HepG2 (cell line): ENCODE results near the gene CDCP2. TPM values are rescaled to one million over a fixed set of nuclear protein-coding genes. Genes with fewer than 3 reads are reported as not detected.

ENCODE experiments used
- ATAC-seq: fragments of 200-7000 bp; cut with Tn5 transposase; 3 replicates; pipeline ENCODE4 v1.9.1; 2020; ENCODE audit warnings: mild to moderate bottlenecking, moderate library complexity
- BruUV-seq: library from RNA; stranded (reverse); fragments of 400-500 nt; replicated peaks from 2 replicates; lab custom pipeline; 2021; lab: Mats Ljungman, UMichigan
- CTCF ChIA-PET: fragments of 300-600 bp; formaldehyde crosslinking; extraction: SDS; loops from one replicate; lab custom pipeline; 2021; ENCODE audit warnings: low total read pairs, inconsistent platforms, low intra/inter-chr PET ratio; lab: Yijun Ruan, JAX
- POLR2A ChIA-PET: fragments of 350-600 bp; sonication (Branson Sonifier 250); formaldehyde crosslinking; loops from one replicate; lab custom pipeline; 2020; ENCODE audit warnings: antibody characterized with exemption, inconsistent platforms; lab: Yijun Ruan, JAX
- DNase-seq: peaks from one replicate; pipeline ENCODE4 v3.0.0-alpha.2; 2015; ENCODE audit warnings: low spot score
- FAIRE-seq: peaks from 3 replicates; lab custom pipeline; 2011; peaks lifted over from hg19 to GRCh38; lab: Jason Lieb, UNC
- H2AFZ ChIP-seq: one replicate; pipeline ENCODE4 v1.6.1; 2011; ENCODE audit warnings: low read length, inconsistent platforms
- H3K27ac ChIP-seq: fragments of 300-600 bp; 3 replicates; pipeline ENCODE4 v1.8.0; 2011; ENCODE audit warnings: mixed run types, mild to moderate bottlenecking, mixed read lengths, low read length, inconsistent platforms; ENCODE audit not compliant: insufficient read depth; ENCODE audit errors: extremely low read length
- H3K27me3 ChIP-seq, 2 experiments: fragments of 200-600 bp in 1 of 2; 2 replicates in 1 of 2; 3 replicates in 1 of 2; pipeline versions ENCODE4 v1.6.0 to v1.8.0; 2011; ENCODE audit warnings: low read length in 2 of 2, mild to moderate bottlenecking in 2 of 2, moderate library complexity in 2 of 2, inconsistent platforms in 1 of 2; ENCODE audit not compliant: insufficient read depth in 2 of 2, control insufficient read depth in 1 of 2
- H3K36me3 ChIP-seq, 2 experiments: fragments of 200-600 bp in 1 of 2; replicated peaks in 1 of 2; 2 replicates in 1 of 2; 3 replicates in 1 of 2; pipeline versions ENCODE4 v1.5.1 to v1.8.0; 2011; ENCODE audit warnings: low read length in 2 of 2, inconsistent platforms in 1 of 2; ENCODE audit not compliant: insufficient read depth in 2 of 2, control insufficient read depth in 1 of 2
- H3K4me1 ChIP-seq: 2 replicates; pipeline ENCODE4 v1.5.1; 2012; ENCODE audit warnings: low read length, inconsistent platforms; ENCODE audit not compliant: insufficient read depth
- H3K4me2 ChIP-seq: 2 replicates; pipeline ENCODE4 v1.6.0; 2011; ENCODE audit warnings: low read depth, low read length, inconsistent platforms
- H3K4me3 ChIP-seq, 3 experiments: fragments of 200-600 bp in 1 of 3; sonication (generic), shearing (Covaris generic) in 1 of 3; replicated peaks in 1 of 3; 2 replicates each; pipeline ENCODE4 v1.5.1; 2011 to 2016; ENCODE audit warnings: low read length in 3 of 3, inconsistent platforms in 2 of 3, low read depth in 2 of 3, mild to moderate bottlenecking in 2 of 3, control low read depth in 1 of 3, mixed read lengths in 1 of 3; ENCODE audit not compliant: insufficient read depth in 1 of 3
- H3K79me2 ChIP-seq: one replicate; pipeline ENCODE4 v1.6.1; 2011; ENCODE audit warnings: low read length, inconsistent platforms; ENCODE audit not compliant: insufficient read depth
- H3K9ac ChIP-seq: 2 replicates; pipeline ENCODE4 v1.6.0; 2011; ENCODE audit warnings: mild to moderate bottlenecking, low read depth, low read length, inconsistent platforms; ENCODE audit not compliant: insufficient read depth
- H3K9me3 ChIP-seq: 2 replicates; pipeline ENCODE4 v1.5.1; 2012; ENCODE audit warnings: mild to moderate bottlenecking, low read length
- H4K20me1 ChIP-seq: 2 replicates; pipeline ENCODE4 v1.6.0; 2011; ENCODE audit warnings: inconsistent platforms, mild to moderate bottlenecking, low read length, moderate library complexity; ENCODE audit not compliant: insufficient read depth
- FOXA1 ChIP-seq, 2 experiments: fragments of 450-650 bp in 1 of 2; sonication (generic) in 1 of 2; formaldehyde crosslinking in 1 of 2; IDR thresholded peaks; 2 replicates each; pipeline versions ENCODE4 v1.4.0 to v1.6.1; 2016 to 2020; ENCODE audit warnings: missing genetic modification reagents in 1 of 2
- KAT2B ChIP-seq: fragments of 150-350 bp; IDR thresholded peaks from 2 replicates; pipeline ENCODE4 v1.6.1; 2014; ENCODE audit warnings: low read depth, low read length, borderline replicate concordance
- MAZ ChIP-seq, 2 experiments: sonication (generic) in 1 of 2; formaldehyde crosslinking in 1 of 2; IDR thresholded peaks; 2 replicates each; pipeline versions ENCODE4 v1.5.0 to v1.6.1; 2012 to 2020; ENCODE audit warnings: low read depth in 2 of 2, mild to moderate bottlenecking in 2 of 2, borderline replicate concordance in 1 of 2, improper control_type of control experiment in 1 of 2, low read length in 1 of 2, missing genetic modification reagents in 1 of 2, moderate library complexity in 1 of 2
- MEF2D ChIP-seq: sonication (generic); formaldehyde crosslinking; IDR thresholded peaks from 2 replicates; pipeline ENCODE4 v1.5.1; 2020; ENCODE audit warnings: mild to moderate bottlenecking, missing genetic modification reagents
- MLLT10 ChIP-seq: sonication (generic); formaldehyde crosslinking; IDR thresholded peaks from 2 replicates; pipeline ENCODE4 v1.4.0; 2020; ENCODE audit warnings: missing genetic modification reagents
- NR2F2 ChIP-seq: IDR thresholded peaks from 2 replicates; pipeline ENCODE4 v1.6.1; 2012; ENCODE audit warnings: low read depth, inconsistent platforms, borderline replicate concordance
- SCMH1 ChIP-seq: sonication (generic); formaldehyde crosslinking; IDR thresholded peaks from 2 replicates; pipeline ENCODE4 v1.9.0; 2021; ENCODE audit warnings: missing genetic modification reagents, mild to moderate bottlenecking, borderline replicate concordance
- SRSF9 ChIP-seq: fragments of 200-400 bp; formaldehyde crosslinking; IDR thresholded peaks from 2 replicates; pipeline ENCODE4 v1.6.1; 2018; ENCODE audit warnings: borderline replicate concordance, mild to moderate bottlenecking, low read depth, low read length; ENCODE audit not compliant: insufficient read depth, poor library complexity, severe bottlenecking
- TBX2 ChIP-seq: sonication (generic); formaldehyde crosslinking; IDR thresholded peaks from 2 replicates; pipeline ENCODE4 v1.5.0; 2020; ENCODE audit warnings: missing genetic modification reagents, mild to moderate bottlenecking, borderline replicate concordance
- ZNF138 ChIP-seq: sonication (generic); formaldehyde crosslinking; IDR thresholded peaks from 2 replicates; pipeline ENCODE4 v1.5.0; 2020; ENCODE audit warnings: mild to moderate bottlenecking, low read depth, missing genetic modification reagents
- ZNF264 ChIP-seq: sonication (generic); formaldehyde crosslinking; IDR thresholded peaks from 2 replicates; pipeline ENCODE4 v1.4.0; 2020; ENCODE audit warnings: missing genetic modification reagents
- ZNF3 ChIP-seq: IDR thresholded peaks from 2 replicates; pipeline ENCODE4 v1.7.0; 2017; ENCODE audit warnings: inconsistent platforms
- ZNF33B ChIP-seq: sonication (generic); formaldehyde crosslinking; IDR thresholded peaks from 2 replicates; pipeline ENCODE4 v1.5.1; 2020; ENCODE audit warnings: mild to moderate bottlenecking, missing genetic modification reagents
- ZNF354B ChIP-seq: sonication (generic); formaldehyde crosslinking; IDR thresholded peaks from 2 replicates; pipeline ENCODE4 v1.8.0; 2022; ENCODE audit warnings: mild to moderate bottlenecking, missing genetic modification reagents
- ZNF446 ChIP-seq: sonication (generic); formaldehyde crosslinking; IDR thresholded peaks from 2 replicates; pipeline ENCODE4 v1.5.0; 2020; ENCODE audit warnings: mild to moderate bottlenecking, missing genetic modification reagents
- ZSCAN31 ChIP-seq: sonication (generic); formaldehyde crosslinking; IDR thresholded peaks from 2 replicates; pipeline ENCODE4 v1.5.0; 2020; ENCODE audit warnings: low read depth, mild to moderate bottlenecking, missing genetic modification reagents
- WGBS: methylation state at CpG from one replicate; pipeline ENCODE4 v1.1.6; 2017; ENCODE audit warnings: low lambda C conversion rate; 5-methylcytosine and 5-hydroxymethylcytosine counted together
- in situ Hi-C: cut with HindIII; loops from 2 replicates; pipeline ENCODE4 v1.10.0; 2017; ENCODE audit warnings: low pct_unique_long_range_greater_than_20kb; ENCODE audit not compliant: extremely low pct_ligation_motif_present
- intact Hi-C: fragments of 100-400 bp; cut with micrococcal nuclease; formaldehyde crosslinking; loops from one replicate; pipeline ENCODE4 v1.10.0; 2022; ENCODE audit not compliant: unreplicated experiment
- polyA plus RNA-seq, 8 experiments: library from polyadenylated mRNA; depleted of rRNA in 3 of 8; stranded (reverse) in 7 of 8; unstranded in 1 of 8; fragments of >200 nt; fragmentation: Illumina TruSeq in 4 of 8; extraction: Trizol in 4 of 8; gene quantifications; 2 replicates each; pipeline versions ENCODE4 v1.2.1 to v1.2.3, GENCODE V29; 2011 to 2016; ENCODE audit warnings: low read depth in 4 of 8, missing spikeins in 1 of 8, mixed read lengths in 1 of 8; ENCODE audit not compliant: insufficient read depth in 1 of 8
- total RNA-seq, 5 experiments: library from RNA; depleted of rRNA; stranded (reverse); fragments of >200 nt; fragmentation: Illumina TruSeq; extraction: Trizol; gene quantifications; 2 replicates each; pipeline ENCODE4 v1.2.3, GENCODE V29; 2016; ENCODE audit warnings: low read depth in 1 of 5
- TF ChIP-seq, protein P1 (sequence below): sonication (generic); formaldehyde crosslinking; IDR thresholded peaks from 2 replicates; pipeline ENCODE4 v1.5.1; 2020; ENCODE audit warnings: mild to moderate bottlenecking, missing genetic modification reagents, moderate library complexity

CDCP2 gene
- total and polyA plus RNA-seq, 2 of the 13 experiments (the other 11 are each of a cell fraction or from before 2014, with no cell fraction given) = not detected

DNA sequence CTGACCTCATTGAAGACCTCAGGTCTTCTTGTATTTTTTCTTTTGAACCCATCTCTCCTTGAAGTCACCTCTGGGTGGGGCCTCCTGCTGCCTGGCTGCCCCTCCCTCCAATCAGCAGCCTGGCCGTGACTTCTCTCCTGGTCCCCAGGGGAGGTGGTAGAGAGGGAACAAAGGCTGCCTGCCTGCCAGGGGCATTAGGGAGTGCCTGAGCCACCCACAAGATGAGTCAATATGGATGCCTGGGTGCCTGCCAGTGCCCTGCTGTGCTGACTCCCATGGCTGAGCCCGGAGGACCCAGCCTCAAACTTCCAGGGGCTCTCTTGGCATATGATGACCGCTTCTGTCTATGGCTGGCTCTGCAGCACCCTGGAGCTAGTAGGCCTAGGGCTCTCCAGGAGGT, 5.3 kb upstream of the CDCP2 start:
- H2AFZ ChIP-seq = no peak overlapping the region

More for the DNA sequence above, 5.3 kb upstream of the CDCP2 start:
- Histone ChIP-seq H3K27me3 (no peaks in the 10 kb centered on the region; a peak in 2 of 5 replicates), H3K27ac (no peak overlapping the region), H3K4me2 (no peak overlapping the region), H3K79me2 (no peaks in the 10 kb centered on the region), H3K4me3 (no peak overlapping the region), H3K36me3 (no peaks in the 10 kb centered on the region), H4K20me1 (no peaks in the 10 kb centered on the region), H3K4me1 (peaks cover 30% of the 10 kb centered on the region), H3K9me3 (no peaks in the 10 kb centered on the region), H3K9ac (no peak overlapping the region)
- POLR2A ChIA-PET = no interaction called here
- no peak for ATAC-seq
- no peak for FAIRE-seq
- BruUV-seq = no TSS peak
- in situ Hi-C loops (no loop called here), intact Hi-C loops (no loop called here)
- DNase-seq = no peak
- WGBS = 0% methylated on average over 1 of the region's 3 CpGs
- CTCF ChIA-PET = no interaction called here
- TF ChIP-seq ZSCAN31 (CRISPR knock-in tag) (no peak), MLLT10 (no peak), ZNF33B (CRISPR knock-in tag) (no peak), TBX2 (CRISPR knock-in tag) (no peak), ZNF354B (CRISPR knock-in tag) (no peak), NR2F2 (no peak), ZNF3 (CRISPR knock-in tag) (no peak), FOXA1 (IDR thresholded peaks at IDR 0.05) (no peak), FOXA1 (CRISPR knock-in tag; IDR thresholded peaks at IDR 0.05) (no peak), SCMH1 (CRISPR knock-in tag) (no peak), MEF2D (CRISPR knock-in tag) (no peak), KAT2B (no peak), MAZ (IDR thresholded peaks at IDR 0.05; ENCODE audit: borderline replicate concordance, low read depth, low read length) (no peak), MAZ (CRISPR knock-in tag; IDR thresholded peaks at IDR 0.05; ENCODE audit: low read depth) (no peak), ZNF264 (no peak), ZNF138 (no peak), ZNF446 (CRISPR knock-in tag) (no peak), SRSF9 (no peak)
- TF ChIP-seq, protein P1, sequence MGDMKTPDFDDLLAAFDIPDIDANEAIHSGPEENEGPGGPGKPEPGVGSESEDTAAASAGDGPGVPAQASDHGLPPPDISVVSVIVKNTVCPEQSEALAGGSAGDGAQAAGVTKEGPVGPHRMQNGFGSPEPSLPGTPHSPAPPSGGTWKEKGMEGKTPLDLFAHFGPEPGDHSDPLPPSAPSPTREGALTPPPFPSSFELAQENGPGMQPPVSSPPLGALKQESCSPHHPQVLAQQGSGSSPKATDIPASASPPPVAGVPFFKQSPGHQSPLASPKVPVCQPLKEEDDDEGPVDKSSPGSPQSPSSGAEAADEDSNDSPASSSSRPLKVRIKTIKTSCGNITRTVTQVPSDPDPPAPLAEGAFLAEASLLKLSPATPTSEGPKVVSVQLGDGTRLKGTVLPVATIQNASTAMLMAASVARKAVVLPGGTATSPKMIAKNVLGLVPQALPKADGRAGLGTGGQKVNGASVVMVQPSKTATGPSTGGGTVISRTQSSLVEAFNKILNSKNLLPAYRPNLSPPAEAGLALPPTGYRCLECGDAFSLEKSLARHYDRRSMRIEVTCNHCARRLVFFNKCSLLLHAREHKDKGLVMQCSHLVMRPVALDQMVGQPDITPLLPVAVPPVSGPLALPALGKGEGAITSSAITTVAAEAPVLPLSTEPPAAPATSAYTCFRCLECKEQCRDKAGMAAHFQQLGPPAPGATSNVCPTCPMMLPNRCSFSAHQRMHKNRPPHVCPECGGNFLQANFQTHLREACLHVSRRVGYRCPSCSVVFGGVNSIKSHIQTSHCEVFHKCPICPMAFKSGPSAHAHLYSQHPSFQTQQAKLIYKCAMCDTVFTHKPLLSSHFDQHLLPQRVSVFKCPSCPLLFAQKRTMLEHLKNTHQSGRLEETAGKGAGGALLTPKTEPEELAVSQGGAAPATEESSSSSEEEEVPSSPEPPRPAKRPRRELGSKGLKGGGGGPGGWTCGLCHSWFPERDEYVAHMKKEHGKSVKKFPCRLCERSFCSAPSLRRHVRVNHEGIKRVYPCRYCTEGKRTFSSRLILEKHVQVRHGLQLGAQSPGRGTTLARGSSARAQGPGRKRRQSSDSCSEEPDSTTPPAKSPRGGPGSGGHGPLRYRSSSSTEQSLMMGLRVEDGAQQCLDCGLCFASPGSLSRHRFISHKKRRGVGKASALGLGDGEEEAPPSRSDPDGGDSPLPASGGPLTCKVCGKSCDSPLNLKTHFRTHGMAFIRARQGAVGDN (CRISPR knock-in tag) = no peak
